ENCODE measurements around the gene ADAMTS9. TPM values are rescaled to one million over a fixed set of nuclear protein-coding genes. Genes with fewer than 3 reads are reported as not detected.

ADAMTS9 gene
- total and polyA plus RNA-seq, 9 of the 15 experiments (the other 6 are each of a cell fraction or from before 2014, with no cell fraction given): 0.05 to 0.32 (median 0.13) TPM; not detected in 2

DNA sequence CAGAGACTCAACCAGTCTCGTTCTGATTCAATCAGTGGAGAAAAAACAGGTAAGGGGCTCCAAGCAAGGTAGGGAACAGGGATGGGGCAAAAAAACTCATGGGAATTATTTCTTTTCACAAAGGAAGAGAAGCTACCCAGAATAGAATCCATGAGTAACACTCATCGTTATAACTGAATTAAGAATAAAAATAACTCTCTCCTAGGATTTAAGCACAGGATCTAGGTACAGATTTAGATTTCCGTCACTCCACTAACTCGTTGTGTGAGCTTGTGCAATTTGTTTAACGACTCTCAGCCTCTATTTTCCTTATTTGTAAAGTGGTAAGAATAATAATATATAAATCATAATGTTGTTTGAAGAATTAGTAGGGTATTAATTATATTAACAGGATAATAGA, 68.6 kb downstream of the ADAMTS9 start:
- DNase-seq (ENCODE audit: extremely low read depth in 1 of 4, low spot score in 3 of 4) (no peak), FAIRE-seq (no peak), ATAC-seq (no peak)
- H4K20me1 ChIP-seq (replicated peaks; ENCODE audit: control insufficient read depth, insufficient read depth, low read length): no peaks in the 10 kb centered on the region
- intact Hi-C loops (cut with micrococcal nuclease): no loop called here
- H3K4me1 ChIP-seq (replicated peaks in 1 of 2; ENCODE audit: control insufficient read depth in 2 of 2, insufficient read depth in 2 of 2, low read length in 2 of 2): no peaks in the 10 kb centered on the region
- POLR2A ChIA-PET: no interaction called here
- no peaks in the 10 kb centered on the region for H3K9me3 ChIP-seq (replicated peaks; ENCODE audit: control insufficient read depth, insufficient read depth, low read depth, low read length)
- no peaks in the 10 kb centered on the region; a peak in 1 of 5 replicates for H3K27me3 ChIP-seq (ENCODE audit: control insufficient read depth in 2 of 2, insufficient read depth in 2 of 2, low read length in 2 of 2)
- no peaks in the 10 kb centered on the region for H3K9me1 ChIP-seq (ENCODE audit: control insufficient read depth, insufficient read depth, low read length)
- TF ChIP-seq SAP30 (IDR thresholded peaks at IDR 0.05; ENCODE audit: borderline replicate concordance, insufficient read depth, low read depth, low read length, poor library complexity, severe bottlenecking) (no peak), JUND (IDR thresholded peaks at IDR 0.05; ENCODE audit: borderline replicate concordance, low read depth, low read length) (no peak), JUND (tag; IDR thresholded peaks at IDR 0.05; ENCODE audit: borderline replicate concordance, low read depth, low read length) (no peak), TCF3 (CRISPR knock-in tag; IDR thresholded peaks at IDR 0.05) (no peak), PPARD (CRISPR knock-in tag; IDR thresholded peaks at IDR 0.05) (no peak), CC2D1A (IDR thresholded peaks at IDR 0.05) (no peak), MEF2D (tag; conservative IDR thresholded peaks at IDR 0.05; ENCODE audit: low read depth) (no peak), HCFC1 (IDR thresholded peaks at IDR 0.05; ENCODE audit: low read depth, low read length) (no peak), ZNF316 (IDR thresholded peaks at IDR 0.05) (no peak), ZNF766 (CRISPR knock-in tag; conservative IDR thresholded peaks at IDR 0.05) (no peak), ZNF143 (CRISPR knock-in tag; IDR thresholded peaks at IDR 0.05) (no peak), ZNF232 (CRISPR knock-in tag; IDR thresholded peaks at IDR 0.05) (no peak), L3MBTL2 (IDR thresholded peaks at IDR 0.05) (no peak), NR2C2 (CRISPR knock-in tag; IDR thresholded peaks at IDR 0.05) (no peak), NR2C2 (tag; IDR thresholded peaks at IDR 0.05) (no peak), ZNF12 (CRISPR knock-in tag; IDR thresholded peaks at IDR 0.05) (no peak), ZNF639 (CRISPR knock-in tag; conservative IDR thresholded peaks at IDR 0.05 in 1 of 2, IDR thresholded peaks at IDR 0.05 in 1 of 2) (no peak), ZNF561 (CRISPR knock-in tag; conservative IDR thresholded peaks at IDR 0.05) (no peak)
- TF ChIP-seq, protein P1, sequence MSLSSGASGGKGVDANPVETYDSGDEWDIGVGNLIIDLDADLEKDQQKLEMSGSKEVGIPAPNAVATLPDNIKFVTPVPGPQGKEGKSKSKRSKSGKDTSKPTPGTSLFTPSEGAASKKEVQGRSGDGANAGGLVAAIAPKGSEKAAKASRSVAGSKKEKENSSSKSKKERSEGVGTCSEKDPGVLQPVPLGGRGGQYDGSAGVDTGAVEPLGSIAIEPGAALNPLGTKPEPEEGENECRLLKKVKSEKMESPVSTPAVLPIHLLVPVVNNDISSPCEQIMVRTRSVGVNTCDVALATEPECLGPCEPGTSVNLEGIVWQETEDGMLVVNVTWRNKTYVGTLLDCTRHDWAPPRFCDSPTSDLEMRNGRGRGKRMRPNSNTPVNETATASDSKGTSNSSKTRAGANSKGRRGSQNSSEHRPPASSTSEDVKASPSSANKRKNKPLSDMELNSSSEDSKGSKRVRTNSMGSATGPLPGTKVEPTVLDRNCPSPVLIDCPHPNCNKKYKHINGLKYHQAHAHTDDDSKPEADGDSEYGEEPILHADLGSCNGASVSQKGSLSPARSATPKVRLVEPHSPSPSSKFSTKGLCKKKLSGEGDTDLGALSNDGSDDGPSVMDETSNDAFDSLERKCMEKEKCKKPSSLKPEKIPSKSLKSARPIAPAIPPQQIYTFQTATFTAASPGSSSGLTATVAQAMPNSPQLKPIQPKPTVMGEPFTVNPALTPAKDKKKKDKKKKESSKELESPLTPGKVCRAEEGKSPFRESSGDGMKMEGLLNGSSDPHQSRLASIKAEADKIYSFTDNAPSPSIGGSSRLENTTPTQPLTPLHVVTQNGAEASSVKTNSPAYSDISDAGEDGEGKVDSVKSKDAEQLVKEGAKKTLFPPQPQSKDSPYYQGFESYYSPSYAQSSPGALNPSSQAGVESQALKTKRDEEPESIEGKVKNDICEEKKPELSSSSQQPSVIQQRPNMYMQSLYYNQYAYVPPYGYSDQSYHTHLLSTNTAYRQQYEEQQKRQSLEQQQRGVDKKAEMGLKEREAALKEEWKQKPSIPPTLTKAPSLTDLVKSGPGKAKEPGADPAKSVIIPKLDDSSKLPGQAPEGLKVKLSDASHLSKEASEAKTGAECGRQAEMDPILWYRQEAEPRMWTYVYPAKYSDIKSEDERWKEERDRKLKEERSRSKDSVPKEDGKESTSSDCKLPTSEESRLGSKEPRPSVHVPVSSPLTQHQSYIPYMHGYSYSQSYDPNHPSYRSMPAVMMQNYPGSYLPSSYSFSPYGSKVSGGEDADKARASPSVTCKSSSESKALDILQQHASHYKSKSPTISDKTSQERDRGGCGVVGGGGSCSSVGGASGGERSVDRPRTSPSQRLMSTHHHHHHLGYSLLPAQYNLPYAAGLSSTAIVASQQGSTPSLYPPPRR (CRISPR knock-in tag; IDR thresholded peaks at IDR 0.05; ENCODE audit: borderline replicate concordance): no peak
- no peak overlapping the region for H3K27ac ChIP-seq (ENCODE audit: extremely low read depth, low read depth, low read length)
- no peak overlapping the region for H2AFZ ChIP-seq (ENCODE audit: low read depth, low read length)
- CTCF ChIA-PET (ENCODE audit: low intra/inter-chr PET ratio): no interaction called here
- no peak overlapping the region for H3K4me2 ChIP-seq (ENCODE audit: insufficient read depth, low read length)
- H3K4me3 ChIP-seq: no peak overlapping the region
- WGBS (ENCODE audit: insufficient coverage, low coverage, missing lambda C conversion rate): 1% methylated on average over 5 of the region's 5 CpGs
- no peaks in the 10 kb centered on the region; the same call in 2 of the 3 replicates for H3K79me2 ChIP-seq (ENCODE audit: control insufficient read depth, insufficient read depth, low read length)
- in situ Hi-C loops (cut with MboI): no loop called here
- BruUV-seq (replicated peaks): no TSS peak
- H3K9ac ChIP-seq (ENCODE audit: insufficient read depth in 1 of 2, low read depth in 2 of 2, low read length in 2 of 2): no peak overlapping the region
- no peaks in the 10 kb centered on the region for H3K36me3 ChIP-seq (ENCODE audit: control insufficient read depth, insufficient read depth, low read length)

All from K562 (cell line).